NCI-H748 (cell line): ENCODE measurements around the gene COP1.

Experiments
- DNase-seq: peaks from one replicate; lab custom pipeline; 2025; ENCODE audit not compliant: unreplicated experiment; lab: John Stamatoyannopoulos, UW

COP1 gene

GRCh38 chr1:175902281-175902680 lies 304.8 kb downstream of the COP1 start:
- no peak for DNase-seq

DNA sequence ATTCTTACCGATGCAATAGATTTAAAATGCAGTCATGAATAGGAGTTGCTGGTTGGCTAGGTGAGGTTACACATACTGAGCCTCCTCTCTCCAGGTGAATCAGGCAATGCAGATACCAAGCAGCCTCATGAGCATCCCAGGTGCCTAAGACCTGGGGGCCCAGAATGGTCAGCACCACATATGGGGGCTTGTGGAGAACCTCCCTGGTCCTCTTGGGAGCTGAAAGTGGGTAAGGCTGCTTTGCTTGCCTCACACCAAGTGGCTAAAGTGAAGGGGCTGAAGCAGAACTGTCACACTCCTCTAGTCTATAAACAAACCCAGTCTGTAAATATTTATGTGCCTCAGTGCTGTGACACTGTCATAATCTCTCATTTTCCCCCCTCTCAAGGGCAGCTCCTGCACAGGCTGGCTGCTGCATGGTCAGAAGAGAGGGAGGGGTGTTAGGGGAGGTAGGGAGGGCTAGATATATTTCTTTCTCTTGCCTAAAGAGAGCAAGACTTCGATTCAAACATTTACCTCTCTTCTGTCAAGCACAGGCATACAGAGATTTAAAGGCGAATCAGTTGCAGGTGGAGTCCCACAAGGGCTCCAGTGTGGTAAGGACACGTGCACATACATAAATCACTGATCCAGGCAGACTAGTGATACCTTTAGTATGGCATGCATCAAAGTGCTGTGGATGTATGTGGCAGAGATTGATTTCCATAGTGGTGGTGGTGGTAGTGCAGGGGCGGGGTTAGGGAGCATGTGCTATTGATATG lies 305.8 kb downstream of the COP1 start:
- DNase-seq = no peak

- no peak for DNase-seq
These were observed 306.9 kb downstream of the COP1 start for GRCh38 chr1:175900171-175900570.

- no peak for DNase-seq
These were observed 311.1 kb downstream of the COP1 start for GRCh38 chr1:175895966-175896365.
